ENCODE data around the gene EFNA1. TPM values are rescaled to one million over a fixed set of nuclear protein-coding genes. Genes with fewer than 3 reads are reported as not detected.
A peak's percentile ranks its signal among the peaks of the same experiment; 100 is the strongest.

The EFNA1 gene
- total RNA-seq, 1 experiment from 2014 or later: 49.9 TPM

GRCh38 chr1:155128755-155129473, 1.2 kb downstream of the EFNA1 start:
- Histone ChIP-seq H3K9ac (ENCODE audit: low read length) (peak overlapping the region; percentile 95), H3K4me2 (ENCODE audit: low read length) (peak overlapping the region; percentile 97), H3F3A (ENCODE audit: low read length, unreplicated experiment) (no peaks in the 10 kb centered on the region), H3K9me3 (ENCODE audit: low read length) (no peaks in the 10 kb centered on the region), H3K9me2 (replicated peaks; ENCODE audit: low read length) (no peaks in the 10 kb centered on the region), H3K36me3 (ENCODE audit: low read depth, low read length) (peaks cover 19% of the 10 kb centered on the region), H2AFZ (ENCODE audit: low read length) (peak overlapping the region; percentile 26; the same call in 1 of the 2 replicates), H3K4me1 (ENCODE audit: insufficient read depth, low read length) (peaks cover 71% of the 10 kb centered on the region), H3K79me2 (ENCODE audit: low read length) (peaks cover 35% of the 10 kb centered on the region), H4K20me1 (ENCODE audit: low read length) (0 out of 2 replicates have a peak, but pooled peaks cover 6% of the 10 kb centered on the region), H3K27me3 (ENCODE audit: low read length) (no peaks in the 10 kb centered on the region), H3K4me3 (ENCODE audit: low read length) (peak overlapping the region; percentile 85), H3K27ac (ENCODE audit: low read length) (peak overlapping the region; percentile 99)
- BruUV-seq (replicated peaks): TSS peak; percentile 52
- intact Hi-C loops (cut with micrococcal nuclease): no loop called here
- TF ChIP-seq EZH2 (IDR thresholded peaks at IDR 0.05; ENCODE audit: low read length, unreplicated experiment) (no peak), CTCF (conservative IDR thresholded peaks at IDR 0.05; ENCODE audit: low read depth, low read length) (no peak), EZH2phosphoT487 (IDR thresholded peaks at IDR 0.05; ENCODE audit: borderline replicate concordance, low read length) (no peak)
- DNase-seq: peak; percentile 61
- CTCF ChIA-PET: interaction anchor here (0.5 to 2.8 kb wide), 5 partner anchors 37 to 135 kb away, joined by 3 to 14 read pairs (median 5); partner anchors contain the start of gene ZBTB7B
- ATAC-seq: peak; percentile 18
- POLR2A ChIA-PET (ENCODE audit: unreplicated experiment): interaction anchor here (0.5 kb wide), 1 partner anchor 803 kb away, joined by 3 read pairs; no protein-coding TSS in a partner anchor

- H3F3A ChIP-seq (ENCODE audit: low read length, unreplicated experiment): no peaks in the 10 kb centered on the region
- CTCF ChIA-PET: interaction anchor here (0.6 to 2.8 kb wide), 4 partner anchors 33 to 42 kb away, joined by 4 to 14 read pairs (median 5); partner anchors contain the start of gene KRTCAP2
- no peak for DNase-seq
- peak overlapping the region; percentile 85 for H3K4me3 ChIP-seq (ENCODE audit: low read length)
- no peak for ATAC-seq
- no peak for TF ChIP-seq EZH2 (IDR thresholded peaks at IDR 0.05; ENCODE audit: low read length, unreplicated experiment)
- no peak for TF ChIP-seq EZH2phosphoT487 (IDR thresholded peaks at IDR 0.05; ENCODE audit: borderline replicate concordance, low read length)
- TF ChIP-seq CTCF (conservative IDR thresholded peaks at IDR 0.05; ENCODE audit: low read depth, low read length): no peak
- H2AFZ ChIP-seq (ENCODE audit: low read length): no peak overlapping the region
- peaks cover 22% of the 10 kb centered on the region for H3K36me3 ChIP-seq (ENCODE audit: low read depth, low read length)
- intact Hi-C loops (cut with micrococcal nuclease): no loop called here
- H3K4me1 ChIP-seq (ENCODE audit: insufficient read depth, low read length): peaks cover 71% of the 10 kb centered on the region
- H4K20me1 ChIP-seq (ENCODE audit: low read length): 0 out of 2 replicates have a peak, but pooled peaks cover 6% of the 10 kb centered on the region
- no peaks in the 10 kb centered on the region for H3K9me2 ChIP-seq (replicated peaks; ENCODE audit: low read length)
- peak overlapping the region; percentile 97 for H3K4me2 ChIP-seq (ENCODE audit: low read length)
- POLR2A ChIA-PET (ENCODE audit: unreplicated experiment): interaction anchor here (0.6 to 0.8 kb wide), 2 partner anchors 9 to 187 kb away, joined by 3 to 5 read pairs; no protein-coding TSS in a partner anchor
- peak overlapping the region; percentile 95 for H3K9ac ChIP-seq (ENCODE audit: low read length)
- H3K79me2 ChIP-seq (ENCODE audit: low read length): peaks cover 35% of the 10 kb centered on the region
- BruUV-seq (replicated peaks): no TSS peak
- no peaks in the 10 kb centered on the region for H3K9me3 ChIP-seq (ENCODE audit: low read length)
- peak overlapping the region; percentile 99 for H3K27ac ChIP-seq (ENCODE audit: low read length)
- H3K27me3 ChIP-seq (ENCODE audit: low read length): no peaks in the 10 kb centered on the region
Measured at GRCh38 chr1:155130272-155131006, 2.8 kb downstream of the EFNA1 start.

Measured in PC-3 (cell line).